SW480 (cell line): ENCODE measurements around the gene TACC2.

Experiments used
- DNase-seq: peaks from one replicate; pipeline ENCODE4 v3.0.0-alpha.2; 2016; ENCODE audit warnings: low spot score

The TACC2 gene

DNA sequence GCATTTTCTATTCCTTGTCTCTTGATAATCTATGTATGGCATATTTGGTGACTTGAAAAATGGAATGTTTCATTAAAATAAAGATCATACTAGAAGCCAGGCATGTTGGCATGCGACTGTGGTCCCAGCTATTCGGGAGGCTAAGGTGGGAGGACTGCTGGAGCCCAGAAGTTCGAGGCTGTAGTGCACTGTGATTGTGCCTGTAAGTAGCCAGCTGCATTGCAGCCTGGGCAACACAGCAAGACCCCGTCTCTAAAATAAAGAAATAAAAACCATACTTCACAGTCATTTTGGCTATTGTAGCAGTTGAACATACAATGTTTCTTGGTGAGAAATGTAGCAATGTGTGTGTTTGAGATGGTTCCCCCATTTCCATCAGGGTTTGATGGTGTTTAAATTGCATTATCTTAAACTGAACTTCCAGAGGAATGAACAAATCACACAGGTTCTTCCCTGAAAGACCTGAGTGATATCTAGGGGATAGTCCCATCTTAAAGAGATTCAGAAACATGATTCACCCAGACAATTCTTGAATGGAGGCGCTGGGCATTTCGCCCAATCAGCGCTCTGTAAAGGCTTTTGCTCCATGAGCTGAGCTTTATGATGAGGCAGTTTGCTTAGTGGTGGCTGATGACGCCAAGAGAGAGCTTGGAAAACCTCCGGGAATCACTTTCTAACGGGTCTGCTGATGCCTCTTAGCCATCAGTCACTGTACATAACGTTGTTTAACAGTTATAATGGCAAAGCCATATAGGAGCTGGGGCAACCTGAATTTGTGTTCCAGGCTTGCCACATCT lies 262.7 kb downstream of the TACC2 start:
- no peak for DNase-seq

DNA sequence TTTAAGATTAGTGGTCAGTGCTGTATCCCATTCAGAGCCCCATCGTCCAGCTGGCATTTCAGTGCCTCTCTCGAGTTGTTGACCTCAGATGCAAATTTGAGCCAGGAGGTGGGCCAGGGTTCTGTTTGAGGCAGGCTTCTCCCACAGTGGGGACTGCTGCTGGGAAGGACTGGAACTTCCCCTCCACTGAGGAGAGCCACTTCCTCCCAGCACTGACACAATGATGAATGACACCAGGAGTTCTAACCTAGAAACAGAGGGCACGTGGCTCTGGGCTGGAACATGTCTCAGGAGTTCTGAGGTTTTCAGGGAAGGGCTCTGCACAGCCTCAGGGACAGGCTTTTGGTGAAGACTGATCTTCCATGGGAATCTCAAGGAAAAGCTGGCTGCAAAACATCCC lies 263.8 kb downstream of the TACC2 start:
- DNase-seq, result no peak

DNA sequence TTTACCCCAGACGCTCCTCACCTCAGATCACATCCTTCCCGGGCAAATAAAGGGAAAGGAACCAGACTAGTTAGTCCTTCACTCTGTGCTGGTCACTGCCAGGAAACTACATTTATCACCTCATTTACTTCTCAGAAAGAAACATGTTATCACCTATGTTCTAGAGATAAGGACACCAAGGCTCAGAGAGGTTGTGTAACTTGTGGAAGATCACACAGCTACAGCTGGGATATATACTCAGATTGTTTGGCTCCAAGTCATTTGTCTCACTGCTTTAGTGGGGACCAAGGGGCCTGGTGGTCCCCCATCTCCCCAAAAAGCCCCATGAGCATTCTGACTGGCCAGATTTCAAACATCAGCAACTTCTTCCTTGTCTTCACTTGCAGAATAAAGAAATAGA lies 264.6 kb downstream of the TACC2 start:
- DNase-seq, result no peak

- DNase-seq, result no peak
Observed at GRCh38 chr10:122254831-122255230, 265.9 kb downstream of the TACC2 start.

GRCh38 chr10:122255509-122256301 lies 266.7 kb downstream of the TACC2 start:
- DNase-seq, result no peak

DNA sequence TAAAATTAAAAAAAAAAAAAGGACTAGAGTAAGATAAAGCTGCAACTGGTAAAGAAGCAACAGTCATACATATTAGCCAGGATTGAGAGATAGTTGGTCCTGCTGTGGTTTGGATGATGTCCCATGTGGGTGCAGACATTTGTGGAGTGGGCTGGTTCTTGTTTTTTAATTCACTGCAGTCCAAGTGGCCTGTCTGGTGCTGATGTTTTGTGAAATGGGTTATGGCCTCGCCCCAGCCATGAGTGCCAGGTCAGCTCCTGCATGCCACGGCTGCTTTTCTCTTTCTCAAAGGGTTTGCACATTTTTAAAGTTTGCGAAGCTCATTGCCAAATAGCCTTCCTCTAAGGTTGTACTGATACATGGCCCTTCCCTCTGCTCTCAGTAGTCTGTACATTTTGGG lies 268.1 kb downstream of the TACC2 start:
- no peak for DNase-seq

GRCh38 chr10:122258136-122259074 lies 269.4 kb downstream of the TACC2 start:
- DNase-seq, result no peak

- no peak for DNase-seq
Observed at GRCh38 chr10:122259075-122259466, 270.1 kb downstream of the TACC2 start.

- no peak for DNase-seq
Observed at GRCh38 chr10:122261584-122261983, 272.6 kb downstream of the TACC2 start.

- DNase-seq, result no peak
Observed at GRCh38 chr10:122263971-122264370, 275.0 kb downstream of the TACC2 start.

DNA sequence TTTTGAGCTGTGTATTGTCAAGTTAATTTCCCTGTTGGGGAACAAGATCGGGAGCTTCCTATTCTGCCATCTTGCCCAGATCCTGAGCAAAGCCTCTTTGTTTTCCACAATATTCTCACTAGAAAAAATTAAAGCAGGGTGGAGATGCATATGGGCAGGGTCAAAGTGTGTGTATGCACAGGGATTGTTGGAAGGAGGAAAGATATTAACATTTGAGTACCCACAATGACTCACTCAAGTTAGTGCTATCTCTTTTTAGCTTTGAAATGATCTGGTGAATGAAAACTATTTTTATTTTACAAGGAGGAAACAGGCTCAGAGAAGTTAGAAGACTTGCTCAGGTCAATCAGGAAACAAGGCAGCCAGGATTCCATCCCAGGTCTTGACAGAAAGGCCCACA lies 275.5 kb downstream of the TACC2 start:
- no peak for DNase-seq

GRCh38 chr10:122264931-122265330 lies 276.0 kb downstream of the TACC2 start:
- DNase-seq, result no peak

DNA sequence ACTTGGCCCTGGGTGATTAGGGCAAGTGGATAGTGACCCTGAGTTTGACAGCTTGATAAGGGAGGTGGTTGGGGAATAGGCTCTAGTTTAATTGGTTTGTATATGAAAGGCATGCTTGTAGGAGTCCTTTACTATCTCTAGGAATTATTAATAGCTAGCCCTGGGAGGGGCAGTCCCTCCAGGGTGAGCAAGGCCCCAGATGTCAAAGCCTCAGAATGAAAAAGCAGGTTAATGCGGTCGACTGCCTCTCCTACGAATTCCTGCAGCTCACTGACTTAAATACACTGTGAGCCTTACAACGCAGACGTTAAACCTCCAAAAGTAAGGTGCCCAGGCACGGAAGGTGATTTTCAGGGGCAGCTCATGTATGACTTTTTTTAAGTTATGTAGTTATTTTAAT lies 276.9 kb downstream of the TACC2 start:
- no peak for DNase-seq

- DNase-seq, result peak; percentile 36
Observed at GRCh38 chr10:122267849-122268737, 279.1 kb downstream of the TACC2 start.

DNA sequence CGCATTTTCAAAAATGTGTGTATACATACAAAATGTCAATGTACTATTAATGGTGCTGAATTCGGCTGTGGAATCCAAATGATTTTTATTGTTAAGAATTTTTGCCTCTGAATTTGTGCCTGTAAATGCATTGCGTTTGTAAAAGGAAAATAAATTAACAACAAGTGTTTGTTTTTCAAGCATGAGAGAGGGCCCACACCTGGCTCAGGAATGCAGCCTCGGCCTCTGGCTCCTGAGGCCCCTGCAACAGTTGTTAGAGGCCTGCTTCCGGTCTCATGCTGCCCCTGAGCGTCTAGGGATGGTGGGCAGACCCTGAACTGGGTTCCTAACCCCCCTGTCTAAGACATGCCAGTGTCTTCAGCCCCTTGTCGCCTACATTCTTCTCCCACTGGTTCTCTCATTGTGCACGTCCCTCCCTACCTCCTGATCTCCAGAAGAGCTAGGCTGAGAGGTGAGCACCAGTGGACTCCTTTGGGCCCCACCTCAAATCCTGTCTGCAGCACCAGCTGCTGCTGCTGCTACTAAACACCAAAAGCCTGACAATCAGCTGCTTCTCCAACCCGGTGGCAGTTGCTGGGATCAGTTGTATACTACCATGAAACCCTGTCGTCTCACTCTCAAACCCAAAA lies 280.2 kb downstream of the TACC2 start:
- no peak for DNase-seq

DNA sequence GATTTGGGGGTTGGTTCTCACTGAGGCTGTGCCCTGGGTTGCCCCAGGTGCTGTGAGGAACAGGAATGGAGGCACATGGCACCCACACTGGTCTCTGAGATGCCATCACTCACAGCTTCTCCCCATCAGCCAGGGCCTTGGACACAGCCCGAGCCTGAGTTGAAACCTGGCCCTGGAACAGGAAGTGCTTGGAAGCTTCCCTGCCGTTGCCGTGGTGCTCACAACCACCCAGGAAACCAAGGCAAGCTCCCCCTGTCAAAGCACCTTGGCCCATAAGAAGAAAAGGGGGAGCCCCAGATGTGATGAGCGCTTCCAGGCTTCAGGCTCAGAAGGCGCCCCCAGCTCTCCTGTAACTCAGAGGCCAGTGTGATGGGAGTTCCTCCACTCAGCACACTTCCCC lies 282.1 kb downstream of the TACC2 start, which contains the start of gene BTBD16:
TSS of gene BTBD16 (plus strand) at position 221 of the 400 bp plus-strand sequence. CDS start 3,786 bp downstream, outside the sequence.
- DNase-seq, result no peak

DNA sequence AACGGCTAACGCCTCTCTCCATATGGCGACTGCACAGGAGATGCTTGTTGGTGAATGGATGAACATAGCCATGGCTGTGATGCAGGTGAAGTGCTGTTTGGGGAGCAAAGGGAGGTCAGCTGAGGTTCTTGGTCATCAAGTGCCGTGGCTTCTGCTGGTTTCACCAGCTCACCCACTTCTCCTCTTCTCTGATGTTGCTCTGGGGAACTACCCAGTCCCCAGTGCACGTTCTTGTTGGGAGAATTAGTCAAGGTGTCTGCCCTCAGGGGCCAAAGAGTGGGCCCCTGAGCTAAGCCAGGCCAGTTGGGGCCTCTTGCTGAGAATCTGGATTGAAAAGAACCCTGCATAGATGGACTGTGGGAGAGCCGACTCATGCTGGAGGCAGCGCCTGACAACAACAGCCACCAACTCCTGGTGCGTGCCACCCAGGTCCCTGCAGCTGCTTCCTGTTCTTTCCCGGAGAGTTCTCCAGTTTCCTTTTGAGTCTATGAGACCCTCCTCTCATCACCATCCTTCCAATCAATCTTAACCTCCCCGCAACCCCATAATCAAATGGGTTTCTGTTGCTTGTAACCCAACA lies 285.1 kb downstream of the TACC2 start:
- no peak for DNase-seq

DNA sequence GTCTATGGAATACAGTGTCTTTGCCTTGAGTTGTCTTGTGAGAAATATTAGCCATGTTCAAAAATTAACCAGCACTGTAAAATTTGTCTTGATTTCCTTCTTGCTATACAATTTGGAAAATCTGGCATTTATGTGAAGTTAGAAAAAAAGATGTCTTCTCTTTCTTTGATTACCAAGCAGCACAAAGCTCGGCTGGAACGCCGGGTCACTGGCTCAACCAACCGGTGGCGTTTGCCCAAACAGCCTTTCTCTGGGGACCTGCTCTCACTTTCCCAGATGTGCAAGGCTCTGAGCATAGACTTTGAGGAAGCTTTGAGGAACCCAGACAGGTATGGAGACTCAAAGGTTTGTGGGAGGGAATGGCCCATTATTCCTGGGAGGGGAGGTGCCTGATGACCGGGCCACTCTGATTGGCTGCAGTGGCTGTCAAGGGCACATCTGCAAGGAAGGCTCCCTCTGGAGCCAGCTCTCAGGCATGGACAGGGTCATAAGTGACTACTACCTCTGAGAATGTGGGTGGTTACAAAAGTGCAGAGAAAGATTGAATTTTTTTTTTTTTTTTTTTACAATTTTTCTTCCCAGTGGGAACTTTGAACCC lies 287.7 kb downstream of the TACC2 start:
- no peak for DNase-seq

DNA sequence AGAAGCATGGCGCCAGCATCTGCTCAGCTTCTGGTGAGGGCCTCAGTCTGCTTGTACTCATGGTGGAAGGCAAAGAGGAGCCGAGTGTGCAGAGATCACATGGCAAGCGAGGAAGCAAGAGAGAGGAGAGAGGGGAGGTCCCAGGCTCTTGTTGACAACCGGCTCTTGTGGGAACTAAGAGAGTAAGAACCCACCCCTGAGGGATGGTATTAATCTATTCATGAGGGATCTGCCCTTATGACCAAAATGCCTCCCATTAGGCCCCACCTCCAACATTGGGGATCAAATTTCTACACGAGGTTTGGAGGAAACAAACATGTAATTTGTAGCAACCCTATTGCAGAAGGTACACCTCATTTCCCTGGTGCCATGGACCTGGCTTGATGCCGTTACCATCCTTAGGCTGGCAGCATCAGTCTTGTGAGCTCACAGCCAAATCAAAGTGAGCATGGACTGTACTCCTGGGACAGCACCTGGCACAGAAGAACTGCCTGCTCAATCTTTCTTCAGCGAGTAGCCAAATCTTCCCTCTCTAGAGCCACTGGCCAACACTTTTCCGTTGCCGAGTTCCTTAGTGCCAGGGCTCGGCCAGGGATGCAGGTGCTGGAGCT lies 288.7 kb downstream of the TACC2 start:
- DNase-seq, result no peak
